GM21786 (cell line): ENCODE results near the gene PGGHG.
"Not testable (repeated sequence)": the region's sequence is repeated elsewhere in the genome, so short reads cannot be mapped to it uniquely, and the experiment has no call there.

ENCODE experiments used
- ATAC-seq: cut with Tn5 transposase; IDR thresholded peaks from one replicate; pipeline ENCODE4 v1.9.1; 2021; ENCODE audit not compliant: unreplicated experiment

PGGHG gene

GRCh38 chr11:296171-297050, 7.5 kb downstream of the PGGHG start:
- ATAC-seq: no peak

DNA sequence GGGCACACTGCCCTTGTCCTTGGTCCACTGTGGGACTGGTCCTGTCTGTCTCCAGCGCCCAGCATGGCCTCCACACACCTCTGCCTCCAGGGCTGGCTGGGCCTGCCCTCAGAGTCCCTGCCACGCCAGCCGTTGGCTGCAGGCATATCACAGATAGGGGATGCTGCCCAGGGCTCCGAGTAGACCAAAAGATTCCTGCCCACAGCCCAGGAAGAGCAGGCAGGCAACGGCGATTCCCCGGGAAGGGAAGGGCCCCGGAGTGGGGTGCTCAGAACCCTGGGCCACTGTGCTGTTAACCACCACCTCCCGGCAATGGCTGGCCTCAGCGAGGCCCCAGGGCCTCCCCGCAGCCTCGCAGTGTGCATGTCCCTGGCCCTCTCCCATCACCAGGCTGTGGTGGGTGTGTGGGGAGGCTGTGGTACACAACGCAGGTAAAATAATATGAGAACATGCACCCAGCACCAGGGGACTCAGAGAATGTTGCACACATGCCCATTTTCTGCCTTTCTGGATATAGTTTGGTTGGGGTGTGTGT, 8.2 kb downstream of the PGGHG start:
- no peak for ATAC-seq

GRCh38 chr11:297586-298405, 8.9 kb downstream of the PGGHG start:
- ATAC-seq: no peak

- ATAC-seq: no peak
These were observed 9.6 kb downstream of the PGGHG start for GRCh38 chr11:298406-299065.

- no peak for ATAC-seq
These were observed 10.4 kb downstream of the PGGHG start, which contains the start of gene IFITM5 for GRCh38 chr11:299081-299891. Gene IFITM5 (minus strand): TSS chr11:299526. CDS start chr11:299490, 36 bp downstream.

DNA sequence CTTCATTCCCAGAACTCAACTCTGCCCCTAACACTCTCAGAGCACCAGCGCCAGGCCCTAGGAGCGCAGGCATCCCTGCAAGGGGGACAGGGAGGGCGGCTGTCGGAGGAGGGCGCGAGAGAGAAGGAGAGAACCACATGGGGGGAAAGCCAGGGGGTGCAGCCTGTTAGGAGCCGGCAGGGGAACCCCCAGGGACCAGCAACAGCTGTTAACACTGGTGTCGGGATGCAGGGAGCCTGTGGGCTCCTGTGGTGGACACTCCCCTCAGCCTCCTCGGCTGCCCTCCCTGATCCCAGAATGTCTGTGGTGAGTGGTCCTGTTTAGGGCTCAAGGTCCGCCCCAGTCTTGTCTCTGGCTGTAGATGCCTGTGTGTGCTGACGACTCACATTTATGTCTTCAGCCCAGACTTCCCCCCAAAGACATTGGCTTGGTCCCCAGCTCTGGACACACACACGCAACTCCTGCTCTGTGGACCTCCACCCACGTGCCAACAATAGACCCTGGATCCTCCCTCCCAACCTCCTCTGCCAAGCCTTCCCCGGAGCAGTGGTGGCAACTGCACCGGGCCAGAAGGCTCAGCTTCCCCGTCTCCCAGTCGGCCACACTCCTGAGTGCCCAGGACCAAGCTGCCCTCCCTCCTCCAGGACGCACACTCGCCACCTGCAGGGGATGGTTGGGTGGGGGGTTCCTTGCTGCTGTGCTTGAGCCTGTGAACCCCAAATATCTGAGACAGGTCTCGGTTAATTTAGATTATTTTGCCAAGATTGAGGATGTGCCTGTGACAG, 11.2 kb downstream of the PGGHG start:
- no peak for ATAC-seq

- no peak for ATAC-seq
These were observed 14.4 kb downstream of the PGGHG start for GRCh38 chr11:303363-303762.

DNA sequence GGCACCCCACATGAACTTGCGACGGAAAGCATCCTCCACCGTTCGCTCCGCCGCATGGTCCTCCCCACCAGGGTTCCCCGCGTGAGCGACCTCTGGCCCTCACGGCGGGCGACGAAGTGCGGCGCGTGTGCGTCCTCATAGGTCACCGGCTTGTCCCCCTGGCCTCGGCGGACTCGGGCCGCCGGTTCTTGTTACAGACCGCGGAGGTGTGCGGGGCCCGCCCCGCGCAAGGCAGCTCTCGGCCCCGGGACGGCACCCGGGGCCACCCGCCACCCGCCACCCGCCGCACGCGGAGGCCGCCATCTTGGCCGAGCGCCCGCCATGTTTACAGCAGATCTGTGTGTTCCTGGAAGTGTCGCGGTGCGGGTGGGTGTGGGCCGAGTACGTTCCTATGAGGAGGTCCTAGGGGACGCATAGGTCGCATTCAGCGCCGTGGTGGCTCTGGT, 15.2 kb downstream of the PGGHG start:
- no peak for ATAC-seq

DNA sequence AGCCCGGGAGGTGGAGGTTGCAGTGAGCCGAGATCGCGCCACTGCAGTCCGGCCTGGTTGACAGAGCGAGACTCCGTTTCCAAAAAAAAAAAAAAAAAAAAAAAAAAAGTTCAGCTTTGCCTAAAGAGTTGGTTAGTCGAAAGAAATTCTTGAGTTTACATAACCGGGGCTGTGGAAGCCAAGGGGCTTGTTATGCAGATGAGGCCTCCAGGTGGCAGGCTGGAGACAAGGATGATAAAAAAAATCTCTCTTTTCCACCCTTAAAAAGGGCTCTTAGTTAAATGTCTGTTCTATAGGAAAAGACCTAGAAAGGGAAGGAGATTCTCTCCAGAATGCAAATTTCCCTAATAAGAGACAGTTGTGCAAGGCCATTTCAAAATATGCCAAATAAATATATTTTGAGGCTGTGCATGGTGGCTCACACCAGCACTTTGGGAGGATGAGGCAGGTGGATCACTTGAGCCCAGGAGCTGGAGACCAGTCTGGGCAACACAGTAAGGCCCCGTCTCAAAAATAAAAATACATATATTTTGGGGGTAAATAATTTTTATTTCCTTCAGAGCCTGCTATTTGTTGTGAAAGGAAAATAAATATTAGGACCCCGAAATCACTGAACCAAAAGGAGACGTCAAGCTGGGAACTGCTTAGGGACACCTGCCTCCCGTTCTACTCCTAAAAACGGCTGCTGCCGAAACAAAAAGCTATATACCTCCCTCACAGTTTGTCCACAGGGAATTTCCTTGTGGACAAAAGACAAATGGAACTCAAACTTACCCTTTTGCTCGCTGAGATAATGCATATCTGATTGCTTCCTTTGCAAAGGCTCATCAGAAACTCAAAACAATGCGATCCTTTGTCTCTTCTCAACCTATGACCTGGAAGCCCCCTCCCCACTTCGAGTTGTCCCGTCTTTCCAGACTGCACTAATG, 16.3 kb downstream of the PGGHG start:
- no peak for ATAC-seq

DNA sequence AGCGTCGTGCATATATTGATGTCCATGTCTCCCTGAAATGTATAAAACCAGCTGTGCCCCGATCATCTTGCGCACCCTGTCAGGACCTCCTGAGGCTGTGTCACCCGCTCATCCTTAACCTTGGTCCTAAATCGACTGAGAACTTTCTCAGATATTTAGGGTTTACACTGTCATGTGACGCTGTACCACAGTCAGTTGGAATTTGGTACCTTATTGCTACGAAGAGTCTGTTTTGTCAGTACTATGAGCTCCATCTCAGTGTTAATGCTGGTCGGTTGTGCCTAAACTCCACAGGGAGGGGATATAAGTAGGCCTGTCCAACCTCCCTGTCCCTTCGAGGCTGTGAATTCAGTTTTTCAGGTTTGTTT, 16.9 kb downstream of the PGGHG start:
- no peak for ATAC-seq

- ATAC-seq: no peak
These were observed 17.9 kb downstream of the PGGHG start for GRCh38 chr11:306645-307371.

DNA sequence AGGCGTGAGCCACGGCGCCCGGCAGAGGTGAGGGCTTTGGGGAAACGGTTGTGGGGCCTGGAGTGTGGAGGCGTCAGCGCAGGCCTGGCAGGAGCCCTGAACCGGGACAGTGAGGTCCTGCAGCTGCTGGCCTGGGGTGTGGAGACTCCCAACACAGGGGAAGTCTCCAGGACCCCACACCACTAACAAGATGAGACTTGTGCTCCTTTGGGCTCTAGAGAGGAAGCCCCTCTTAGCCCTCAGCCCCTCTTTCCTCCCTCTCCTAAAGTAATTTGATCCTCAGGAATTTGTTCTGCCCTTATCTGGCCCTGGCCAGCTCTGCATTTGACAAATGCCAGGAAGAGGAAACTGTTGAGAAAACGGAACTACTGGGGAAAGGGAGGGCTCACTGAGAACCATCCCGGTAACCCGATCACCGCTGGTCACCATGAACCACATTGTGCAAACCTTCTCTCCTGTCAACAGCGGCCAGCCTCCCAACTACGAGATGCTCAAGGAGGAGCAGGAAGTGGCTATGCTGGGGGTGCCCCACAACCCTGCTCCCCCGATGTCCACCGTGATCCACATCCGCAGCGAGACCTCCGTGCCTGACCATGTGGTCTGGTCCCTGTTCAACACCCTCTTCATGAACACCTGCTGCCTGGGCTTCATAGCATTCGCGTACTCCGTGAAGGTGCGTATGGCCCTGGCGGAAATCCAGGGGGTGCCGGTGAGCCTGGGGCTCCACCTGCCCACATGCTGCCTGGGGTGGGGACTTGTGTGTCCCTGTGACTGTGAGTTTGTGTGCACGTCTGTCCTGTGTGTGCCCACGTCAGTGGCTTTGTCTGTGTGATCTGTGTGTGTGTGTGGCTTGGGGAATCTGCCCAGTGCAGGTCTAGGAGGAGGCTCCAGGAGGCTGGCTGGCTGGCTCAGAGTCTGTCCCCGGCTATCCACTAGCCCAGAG, 19.1 kb downstream of the PGGHG start, which contains the start of gene IFITM2:
Gene IFITM2 (plus strand): TSS at position 51 of the 943 bp plus-strand sequence. CDS start 377 bp downstream, at position 428.
- ATAC-seq: not testable (repeated sequence)

DNA sequence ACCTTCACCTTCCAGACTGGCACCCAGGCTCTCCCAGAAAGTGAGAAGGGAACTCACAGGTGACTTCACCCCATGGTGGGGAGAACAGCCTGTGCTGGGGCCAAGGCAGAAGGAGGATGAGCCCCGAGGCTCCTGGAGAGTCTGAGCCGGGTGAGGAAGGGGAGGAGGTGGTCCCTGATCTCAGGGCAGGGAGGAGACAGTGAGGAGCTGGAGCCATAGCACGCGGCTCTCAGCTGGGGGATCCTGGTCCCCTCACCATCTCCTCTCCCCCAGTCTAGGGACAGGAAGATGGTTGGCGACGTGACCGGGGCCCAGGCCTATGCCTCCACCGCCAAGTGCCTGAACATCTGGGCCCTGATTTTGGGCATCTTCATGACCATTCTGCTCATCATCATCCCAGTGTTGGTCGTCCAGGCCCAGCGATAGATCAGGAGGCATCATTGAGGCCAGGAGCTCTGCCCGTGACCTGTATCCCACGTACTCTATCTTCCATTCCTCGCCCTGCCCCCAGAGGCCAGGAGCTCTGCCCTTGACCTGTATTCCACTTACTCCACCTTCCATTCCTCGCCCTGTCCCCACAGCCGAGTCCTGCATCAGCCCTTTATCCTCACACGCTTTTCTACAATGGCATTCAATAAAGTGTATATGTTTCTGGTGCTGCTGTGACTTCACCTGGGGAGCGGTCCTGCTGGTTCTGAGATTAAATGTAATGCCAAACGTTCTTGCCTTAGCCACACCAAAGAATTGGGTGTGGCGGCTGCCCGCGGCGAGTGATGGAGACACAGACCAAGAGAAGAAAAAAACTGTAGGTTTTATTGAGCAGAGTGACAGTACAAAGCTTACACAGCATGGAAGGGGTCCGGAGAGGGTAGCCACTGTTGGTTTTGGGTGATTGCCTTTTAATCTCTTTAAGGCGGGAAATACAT, 20.1 kb downstream of the PGGHG start:
- not testable (repeated sequence) for ATAC-seq

GRCh38 chr11:309979-310572, 21.1 kb downstream of the PGGHG start:
- ATAC-seq: not testable (repeated sequence)
